Stimulated activated CD4-positive, alpha-beta T cell treated with anti-CD3 and anti-CD28 coated beads, Interleukin-2, amount 100 ng/mL, for 48 hours (primary cell): ENCODE results near the gene SDK2.
"Not testable (repeated sequence)": the region's sequence is repeated elsewhere in the genome, so short reads cannot be mapped to it uniquely, and the experiment has no call there.

Source experiments
- DNase-seq, 2 donors: peaks; one replicate each; pipeline ENCODE4 v3.0.0-alpha.2; 2020

Gene SDK2

GRCh38 chr17:73311781-73312641, 332.2 kb downstream of the SDK2 start, which contains the start of gene CDC42EP4:
Gene CDC42EP4 (minus strand): TSS chr17:73312001. CDS start chr17:73286500, 25,501 bp downstream.
- DNase-seq, result peak; percentile 83 to 85

DNA sequence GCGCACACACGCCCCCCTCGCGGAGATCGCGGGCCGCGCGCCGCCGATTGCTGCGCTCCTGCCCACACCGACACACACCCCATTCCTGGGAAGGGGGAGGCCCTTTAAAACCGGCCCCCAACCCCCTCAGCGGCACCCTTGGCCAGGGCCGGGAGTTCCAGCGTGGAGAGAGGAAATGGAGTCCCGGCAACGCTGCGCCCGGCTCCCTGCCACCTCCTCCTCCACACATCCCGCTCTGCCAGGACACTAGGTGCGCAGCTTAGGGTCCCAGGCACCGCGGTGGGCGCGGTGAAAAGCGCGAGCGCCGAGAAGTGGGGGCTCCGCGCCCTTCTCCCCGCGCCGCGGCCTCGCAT, 332.8 kb downstream of the SDK2 start:
- peak in 1 of 2 donors; percentile 7 for DNase-seq

GRCh38 chr17:73309727-73310596, 334.3 kb downstream of the SDK2 start:
- DNase-seq, result no peak

DNA sequence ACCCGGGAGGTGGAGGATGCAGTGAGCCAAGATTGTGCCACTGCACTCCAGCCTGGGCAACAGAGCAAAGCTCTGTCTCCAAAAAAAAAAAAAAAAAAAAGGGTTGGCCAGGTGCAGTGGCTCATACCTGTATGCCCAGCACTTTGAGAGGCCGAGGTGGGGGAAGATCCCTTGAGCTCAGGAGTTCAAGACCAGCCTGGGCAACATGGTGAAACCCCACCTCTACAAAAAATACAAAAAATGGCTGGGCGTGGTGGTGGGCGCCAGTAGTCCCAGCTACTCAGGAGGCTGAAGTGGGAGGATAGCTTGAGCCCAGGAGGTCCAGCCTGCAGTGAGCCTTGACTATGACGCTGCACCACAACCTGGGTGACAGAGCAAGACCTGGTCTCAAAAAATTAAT, 335.3 kb downstream of the SDK2 start:
- not testable (repeated sequence) for DNase-seq

GRCh38 chr17:73308017-73308823, 336.0 kb downstream of the SDK2 start:
- no peak for DNase-seq

- no peak for DNase-seq
These were observed 337.1 kb downstream of the SDK2 start for GRCh38 chr17:73307130-73307529.

- no peak for DNase-seq
These were observed 338.1 kb downstream of the SDK2 start for GRCh38 chr17:73305845-73306836.

DNA sequence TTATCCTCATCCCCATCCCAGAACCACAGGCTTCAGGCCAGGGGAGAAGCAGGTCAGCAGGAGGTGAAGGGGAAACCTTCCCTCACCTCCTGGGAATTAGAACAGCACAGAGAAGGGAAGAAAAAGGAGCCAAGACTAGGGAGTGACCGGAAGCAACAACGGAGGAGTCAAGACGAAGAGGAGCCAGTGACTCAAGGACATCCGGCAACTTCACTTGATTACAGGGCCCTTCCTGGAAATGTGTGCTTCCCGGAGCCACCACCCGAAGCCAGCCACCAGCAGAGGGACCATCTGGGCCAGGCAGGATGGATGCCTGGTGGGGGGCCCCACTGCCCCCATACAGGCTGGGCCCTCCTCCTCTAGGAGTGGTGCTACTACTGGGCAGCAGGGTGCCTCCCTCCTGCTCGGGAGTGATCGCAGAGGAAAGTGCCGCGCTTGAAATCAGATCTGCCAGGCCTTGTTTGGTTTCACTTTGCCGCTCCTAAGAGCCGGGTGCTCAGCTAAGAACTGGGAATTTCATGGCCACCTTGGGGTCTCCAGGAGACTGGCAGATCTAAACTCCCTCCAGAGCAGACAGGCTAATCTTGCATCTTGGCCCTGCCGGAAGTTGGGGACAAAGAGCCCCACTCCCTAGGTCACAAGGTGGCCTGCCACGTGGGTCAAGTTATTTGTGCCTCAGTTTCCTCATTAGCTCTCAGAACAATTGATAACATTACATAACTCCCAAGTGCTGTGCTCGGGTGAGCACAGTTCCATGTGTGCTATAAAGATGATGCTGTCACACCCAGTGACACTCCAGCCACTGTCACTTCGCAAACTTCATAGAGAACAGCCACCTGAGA, 339.1 kb downstream of the SDK2 start:
- DNase-seq, result no peak

- DNase-seq, result no peak
These were observed 339.8 kb downstream of the SDK2 start for GRCh38 chr17:73304438-73304837.

GRCh38 chr17:73302189-73302588, 342.1 kb downstream of the SDK2 start:
- no peak for DNase-seq

GRCh38 chr17:73301369-73301768, 342.9 kb downstream of the SDK2 start:
- DNase-seq, result no peak

GRCh38 chr17:73300392-73300791, 343.9 kb downstream of the SDK2 start:
- DNase-seq, result no peak

- DNase-seq, result no peak
These were observed 346.0 kb downstream of the SDK2 start for GRCh38 chr17:73297934-73298861.

GRCh38 chr17:73293480-73293911, 350.7 kb downstream of the SDK2 start:
- no peak for DNase-seq

- no peak for DNase-seq
These were observed 351.2 kb downstream of the SDK2 start for GRCh38 chr17:73293031-73293430.

DNA sequence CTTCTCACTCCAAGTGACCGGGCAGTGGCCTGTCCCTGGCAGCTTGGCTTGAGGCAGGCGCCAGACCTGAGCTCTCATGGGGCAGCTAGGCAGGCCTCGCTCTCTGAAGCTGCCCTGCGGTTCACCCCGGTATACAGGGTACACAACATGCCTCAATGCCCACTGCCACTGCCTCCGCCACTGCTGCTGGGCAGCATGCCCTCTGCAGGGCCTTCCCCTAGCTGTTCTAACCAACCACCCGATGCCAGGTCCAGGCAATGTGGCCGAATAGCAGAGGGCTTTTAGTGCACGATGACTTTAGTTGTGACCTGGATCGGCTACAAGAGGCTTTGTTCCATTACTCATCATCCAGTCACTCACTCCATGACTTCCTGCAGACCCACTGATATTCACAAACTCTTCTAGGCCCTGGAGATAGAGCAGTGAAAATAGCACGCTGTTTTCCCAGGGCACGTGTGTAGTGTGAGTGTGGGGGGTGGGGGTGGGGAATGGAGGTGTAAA, 352.2 kb downstream of the SDK2 start:
- DNase-seq, result no peak

DNA sequence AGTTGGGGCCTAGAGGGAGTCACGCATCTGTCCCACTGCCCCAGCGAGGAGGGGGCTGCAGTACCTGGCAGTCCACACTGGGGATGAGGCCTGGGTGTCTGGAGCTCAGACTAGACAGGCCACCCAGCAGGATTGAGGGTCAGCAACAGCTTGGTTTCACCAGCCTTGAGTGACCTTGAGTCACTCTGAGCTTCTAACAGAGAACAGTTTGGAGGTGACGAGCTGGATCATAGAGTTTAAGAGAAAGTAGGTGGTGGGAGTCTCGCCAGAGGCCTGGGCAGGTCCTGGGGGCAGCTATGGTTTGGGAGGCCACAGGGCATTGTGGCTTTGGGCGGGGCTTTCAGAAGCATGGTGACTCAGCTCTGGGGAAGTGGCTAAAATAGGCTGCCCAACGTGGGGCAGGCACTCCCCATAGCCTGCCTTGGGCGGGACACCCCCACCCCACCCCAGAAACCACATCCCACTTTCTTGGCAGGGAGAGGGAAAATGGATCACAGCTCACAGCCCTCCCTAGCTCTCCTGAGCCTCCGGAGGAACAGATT, 352.9 kb downstream of the SDK2 start:
- no peak for DNase-seq

GRCh38 chr17:73290399-73291259, 353.6 kb downstream of the SDK2 start:
- no peak for DNase-seq
